ENCODE measurements around the gene DMRTC2.

DNA sequence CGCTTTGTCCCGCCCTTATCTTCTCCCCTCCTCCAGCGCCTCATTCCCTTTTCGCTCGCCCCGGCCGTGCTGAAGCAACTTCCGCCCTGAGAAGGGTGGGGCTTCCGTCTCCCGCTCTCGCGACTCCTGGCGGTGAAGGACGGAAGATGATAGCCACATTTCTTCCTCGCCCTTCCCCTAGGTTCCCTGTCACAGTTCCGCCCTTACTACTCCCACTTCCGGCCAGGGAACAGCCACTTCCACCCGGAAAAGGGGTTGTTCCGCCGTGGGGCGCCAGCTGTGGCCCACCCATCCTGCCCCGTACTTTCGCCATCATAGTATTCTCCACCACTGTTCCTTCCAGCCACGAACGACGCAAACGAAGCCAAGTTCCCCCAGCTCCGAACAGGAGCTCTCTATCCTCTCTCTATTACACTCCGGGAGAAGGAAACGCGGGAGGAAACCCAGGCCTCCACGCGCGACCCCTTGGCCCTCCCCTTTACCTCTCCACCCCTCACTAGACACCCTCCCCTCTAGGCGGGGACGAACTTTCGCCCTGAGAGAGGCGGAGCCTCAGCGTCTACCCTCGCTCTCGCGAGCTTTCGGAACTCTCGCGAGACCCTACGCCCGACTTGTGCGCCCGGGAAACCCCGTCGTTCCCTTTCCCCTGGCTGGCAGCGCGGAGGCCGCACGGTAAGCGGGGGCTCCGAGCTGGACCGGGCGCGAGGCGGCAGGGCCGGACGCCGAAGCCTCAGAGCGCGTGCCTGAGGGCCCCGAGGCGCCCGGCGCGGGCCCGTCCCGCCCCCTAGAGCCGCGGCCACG lies 15.0 kb downstream of the DMRTC2 start, which contains the start of gene RPS19:
- TF ChIP-seq, protein P1, sequence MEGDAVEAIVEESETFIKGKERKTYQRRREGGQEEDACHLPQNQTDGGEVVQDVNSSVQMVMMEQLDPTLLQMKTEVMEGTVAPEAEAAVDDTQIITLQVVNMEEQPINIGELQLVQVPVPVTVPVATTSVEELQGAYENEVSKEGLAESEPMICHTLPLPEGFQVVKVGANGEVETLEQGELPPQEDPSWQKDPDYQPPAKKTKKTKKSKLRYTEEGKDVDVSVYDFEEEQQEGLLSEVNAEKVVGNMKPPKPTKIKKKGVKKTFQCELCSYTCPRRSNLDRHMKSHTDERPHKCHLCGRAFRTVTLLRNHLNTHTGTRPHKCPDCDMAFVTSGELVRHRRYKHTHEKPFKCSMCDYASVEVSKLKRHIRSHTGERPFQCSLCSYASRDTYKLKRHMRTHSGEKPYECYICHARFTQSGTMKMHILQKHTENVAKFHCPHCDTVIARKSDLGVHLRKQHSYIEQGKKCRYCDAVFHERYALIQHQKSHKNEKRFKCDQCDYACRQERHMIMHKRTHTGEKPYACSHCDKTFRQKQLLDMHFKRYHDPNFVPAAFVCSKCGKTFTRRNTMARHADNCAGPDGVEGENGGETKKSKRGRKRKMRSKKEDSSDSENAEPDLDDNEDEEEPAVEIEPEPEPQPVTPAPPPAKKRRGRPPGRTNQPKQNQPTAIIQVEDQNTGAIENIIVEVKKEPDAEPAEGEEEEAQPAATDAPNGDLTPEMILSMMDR (conservative IDR thresholded peaks at IDR 0.05; ENCODE audit: low read depth, low read length), result peak; percentile 48
- TF ChIP-seq EZH2phosphoT487 (IDR thresholded peaks at IDR 0.05; ENCODE audit: borderline replicate concordance, low read length), result no peak
- TF ChIP-seq EZH2 (IDR thresholded peaks at IDR 0.05; ENCODE audit: low read length, unreplicated experiment), result no peak
